Uterus (tissue), 4 donors: ENCODE results near the gene EMC10. TPM values are rescaled to one million over a fixed set of nuclear protein-coding genes. Genes with fewer than 3 reads are reported as not detected.

ENCODE experiments used
- DNase-seq, 2 donors: peaks; one replicate each; pipeline ENCODE4 v3.0.0-alpha.2; 2019 to 2020
- H3K27ac ChIP-seq, 2 donors: fragments of 200-600 bp; sonication (generic); 1 replicate in 1 of 2; 2 replicates in 1 of 2; pipeline ENCODE4 v1.5.1; 2016 to 2018
- H3K27me3 ChIP-seq, 2 donors: fragments of 200-600 bp; sonication (generic); one replicate each; pipeline ENCODE4 v1.5.1; 2018 to 2019; ENCODE audit warnings: control low read depth in 1 of 2
- H3K36me3 ChIP-seq, 2 donors: fragments of 200-600 bp; sonication (generic); one replicate each; pipeline ENCODE4 v1.5.1; 2019; ENCODE audit warnings: control low read depth in 1 of 2
- H3K4me1 ChIP-seq, 2 donors: fragments of 200-600 bp; sonication (generic); one replicate each; pipeline ENCODE4 v1.5.1; 2018 to 2019; ENCODE audit warnings: control low read depth in 1 of 2
- H3K4me3 ChIP-seq, 2 donors: fragments of 200-600 bp; sonication (generic); 1 replicate in 1 of 2; 2 replicates in 1 of 2; pipeline ENCODE4 v1.5.1; 2018 to 2019; ENCODE audit warnings: mild to moderate bottlenecking in 1 of 2
- H3K9me3 ChIP-seq, 2 donors: fragments of 200-600 bp; sonication (generic); one replicate each; pipeline ENCODE4 v1.5.1; 2019; ENCODE audit warnings: control low read depth in 1 of 2
- CTCF ChIP-seq, 4 experiments: fragments of 200-600 bp in 2 of 4; fragments of 450-650 bp in 2 of 4; sonication (generic) in 2 of 4; IDR thresholded peaks; one replicate each; pipeline ENCODE4 v1.5.1; 2016 to 2019; ENCODE audit warnings: antibody characterized with exemption in 4 of 4, mild to moderate bottlenecking in 2 of 4, moderate library complexity in 1 of 4
- POLR2A ChIP-seq, 2 donors: fragments of 450-650 bp; IDR thresholded peaks; one replicate each; pipeline ENCODE4 v1.6.1; 2016; ENCODE audit warnings: antibody characterized with exemption in 2 of 2, mild to moderate bottlenecking in 1 of 2, moderate library complexity in 1 of 2
- intact Hi-C: fragments of 100-400 bp; cut with DNase I; formaldehyde crosslinking; loops from one replicate; pipeline ENCODE4 v1.15.1; 2023; ENCODE audit warnings: low total_unique reads
- total RNA-seq, 4 donors: library from RNA; depleted of rRNA in 3 of 4; stranded (reverse); fragments of >200 nt in 3 of 4; gene quantifications; one replicate each; pipeline versions ENCODE4 v1.1.0 to v1.2.4, GENCODE V29; 2014 to 2023
- donor health status: DM: yes; HTN: yes; CAD: no.

EMC10 gene
- total RNA-seq, 4 donors from 2014 or later, result 30.5 to 121 (median 45.8) TPM

GRCh38 chr19:50532952-50533351 lies 56.6 kb downstream of the EMC10 start:
- H3K27me3 ChIP-seq, result no peaks in the 10 kb centered on the region

DNA sequence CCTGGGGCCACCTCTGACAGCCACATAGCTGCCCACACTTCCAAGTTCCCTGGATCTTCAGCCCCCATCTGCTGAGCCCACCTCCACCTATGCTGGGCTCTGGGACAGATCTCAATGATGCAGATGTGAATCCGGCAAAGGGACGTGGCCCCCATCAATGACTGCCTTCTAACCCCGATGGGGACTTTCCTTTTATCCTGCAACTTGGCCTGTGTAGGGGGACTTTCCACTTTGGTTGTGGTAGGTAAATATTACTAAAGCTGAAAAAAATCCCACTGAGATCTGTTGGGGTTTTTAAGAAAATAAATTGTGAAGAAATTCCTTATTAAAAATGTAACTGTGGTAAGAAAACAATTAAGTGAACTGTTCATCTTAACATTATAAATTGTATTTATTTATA lies 58.2 kb downstream of the EMC10 start:
- DNase-seq, result no peak
- TF ChIP-seq POLR2A (IDR thresholded peaks at IDR 0.05), result no peak
- TF ChIP-seq CTCF (IDR thresholded peaks at IDR 0.05), result no peak
- no peak overlapping the region for H3K4me3 ChIP-seq
- intact Hi-C loops, result no loop called here
- H3K27ac ChIP-seq, result no peak overlapping the region
- H3K36me3 ChIP-seq, result no peaks in the 10 kb centered on the region
- H3K4me1 ChIP-seq, result no peaks in the 10 kb centered on the region
- no peaks in the 10 kb centered on the region for H3K27me3 ChIP-seq
- H3K9me3 ChIP-seq, result peaks cover 0 to 4% of the 10 kb centered on the region in 2 donors

More at GRCh38 chr19:50532952-50533351, 56.6 kb downstream of the EMC10 start:
- TF ChIP-seq POLR2A (IDR thresholded peaks at IDR 0.05) (no peak), CTCF (IDR thresholded peaks at IDR 0.05) (no peak)
- Histone ChIP-seq H3K4me3 (no peak overlapping the region), H3K4me1 (no peaks in the 10 kb centered on the region), H3K9me3 (peaks cover 0 to 4% of the 10 kb centered on the region in 2 donors), H3K27ac (no peak overlapping the region), H3K36me3 (no peaks in the 10 kb centered on the region)
- no peak for DNase-seq
- intact Hi-C loops, result no loop called here

DNA sequence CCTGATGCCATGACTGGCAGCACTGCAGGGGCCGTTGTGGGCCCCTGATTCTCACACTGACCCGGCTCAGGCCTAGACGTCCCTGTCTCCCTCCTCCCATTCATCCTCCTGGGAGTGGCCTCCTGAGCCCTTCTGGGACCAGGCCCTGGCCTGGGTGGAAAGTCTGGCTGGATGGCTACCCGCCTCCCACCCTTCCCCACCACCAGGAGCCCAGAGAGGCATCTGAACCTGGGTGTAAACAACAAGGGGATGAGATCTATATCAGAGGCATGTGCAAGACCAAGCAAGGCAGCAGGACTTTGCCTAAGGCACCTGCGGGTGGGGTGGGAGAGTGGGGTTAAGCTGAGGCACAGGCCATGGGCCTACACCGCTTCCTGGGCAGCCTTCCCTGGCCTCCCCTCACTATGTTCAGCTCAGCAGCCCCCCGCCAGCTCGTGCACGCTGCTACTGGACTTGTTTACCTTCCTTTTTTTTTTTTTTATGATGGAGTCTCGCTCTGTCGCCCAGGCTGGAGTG lies 59.4 kb downstream of the EMC10 start:
- intact Hi-C loops, result no loop called here
- Histone ChIP-seq H3K9me3 (peaks cover 0 to 4% of the 10 kb centered on the region in 2 donors), H3K27ac (no peak overlapping the region), H3K27me3 (no peaks in the 10 kb centered on the region), H3K4me3 (no peak overlapping the region), H3K36me3 (no peaks in the 10 kb centered on the region), H3K4me1 (no peaks in the 10 kb centered on the region)
- no peak for DNase-seq
- no peak for TF ChIP-seq CTCF (IDR thresholded peaks at IDR 0.05)
- no peak for TF ChIP-seq POLR2A (IDR thresholded peaks at IDR 0.05)

- H3K4me3 ChIP-seq, result no peak overlapping the region
- no peaks in the 10 kb centered on the region for H3K27me3 ChIP-seq
- no peak for DNase-seq
- intact Hi-C loops, result no loop called here
- H3K9me3 ChIP-seq, result peaks cover 0 to 4% of the 10 kb centered on the region in 2 donors
- H3K4me1 ChIP-seq, result no peaks in the 10 kb centered on the region
- no peaks in the 10 kb centered on the region for H3K36me3 ChIP-seq
- H3K27ac ChIP-seq, result no peak overlapping the region
- TF ChIP-seq POLR2A (IDR thresholded peaks at IDR 0.05) (no peak), CTCF (IDR thresholded peaks at IDR 0.05) (no peak)
Measured at GRCh38 chr19:50536662-50537305, 60.5 kb downstream of the EMC10 start.

DNA sequence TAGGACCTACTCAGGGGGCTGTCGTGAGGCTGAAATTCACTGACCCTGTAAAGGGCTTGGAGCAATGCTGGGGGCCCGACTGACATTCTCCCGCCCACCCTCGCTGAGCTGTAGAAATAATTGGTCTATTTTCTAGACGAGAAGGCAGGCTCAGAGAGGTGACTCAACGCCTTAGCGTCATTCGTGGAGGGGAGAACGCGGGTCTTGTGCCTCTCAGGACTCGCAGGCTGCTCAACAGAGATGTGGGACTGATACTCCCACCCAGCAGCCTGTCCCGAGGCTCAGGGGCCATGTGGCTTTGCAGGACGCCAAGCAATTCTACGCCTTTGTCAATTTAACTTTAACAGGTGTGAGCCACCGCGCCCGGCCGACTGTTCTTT lies 61.0 kb downstream of the EMC10 start:
- no peak for TF ChIP-seq POLR2A (IDR thresholded peaks at IDR 0.05)
- TF ChIP-seq CTCF (IDR thresholded peaks at IDR 0.05), result no peak
- Histone ChIP-seq H3K4me1 (no peaks in the 10 kb centered on the region), H3K36me3 (no peaks in the 10 kb centered on the region), H3K27me3 (no peaks in the 10 kb centered on the region), H3K27ac (no peak overlapping the region), H3K4me3 (no peak overlapping the region), H3K9me3 (peaks cover 0 to 4% of the 10 kb centered on the region in 2 donors)
- intact Hi-C loops, result no loop called here
- DNase-seq, result no peak
